IPS-NIHi7 (cell line): ENCODE data around the gene GBP3.
"Not testable (repeated sequence)": the region's sequence is repeated elsewhere in the genome, so short reads cannot be mapped to it uniquely, and the experiment has no call there.

Source experiments
- DNase-seq: peaks from one replicate; pipeline ENCODE4 v3.0.0; 2012; ENCODE audit warnings: mixed read lengths; ENCODE audit errors: extremely low spot score

The GBP3 gene

GRCh38 chr1:89041119-89041641, 18.5 kb upstream of the GBP3 start:
- no peak for DNase-seq

- DNase-seq = no peak
These were observed 17.6 kb upstream of the GBP3 start for GRCh38 chr1:89040315-89040626.

GRCh38 chr1:89037186-89037585, 14.5 kb upstream of the GBP3 start:
- DNase-seq = no peak

- DNase-seq = no peak
These were observed 12.4 kb upstream of the GBP3 start for GRCh38 chr1:89035080-89035479.

GRCh38 chr1:89034004-89034403, 11.3 kb upstream of the GBP3 start:
- not testable (repeated sequence) for DNase-seq

- not testable (repeated sequence) for DNase-seq
These were observed 6.4 kb upstream of the GBP3 start for GRCh38 chr1:89029051-89029450.

GRCh38 chr1:89025928-89026327, 3.3 kb upstream of the GBP3 start:
- DNase-seq = no peak

GRCh38 chr1:89023026-89023425, 360 bp upstream of the GBP3 start:
- DNase-seq = no peak

- DNase-seq = not testable (repeated sequence)
These were observed 4.3 kb downstream of the GBP3 start for GRCh38 chr1:89018318-89018717.

GRCh38 chr1:89008511-89008910, 14.2 kb downstream of the GBP3 start:
- no peak for DNase-seq

- no peak for DNase-seq
These were observed 17.1 kb downstream of the GBP3 start for GRCh38 chr1:89005286-89006151.

- DNase-seq = not testable (repeated sequence)
These were observed 20.5 kb downstream of the GBP3 start for GRCh38 chr1:89002176-89002575.

- DNase-seq = no peak
These were observed 21.2 kb downstream of the GBP3 start for GRCh38 chr1:89001510-89001909.

- DNase-seq = peak; percentile 34
These were observed 23.9 kb downstream of the GBP3 start for GRCh38 chr1:88998716-88999115.

GRCh38 chr1:88990426-88990825, 32.2 kb downstream of the GBP3 start:
- no peak for DNase-seq

GRCh38 chr1:88985692-88986091, 37.0 kb downstream of the GBP3 start:
- no peak for DNase-seq

- DNase-seq = no peak
These were observed 37.6 kb downstream of the GBP3 start for GRCh38 chr1:88985032-88985431.

- no peak for DNase-seq
These were observed 38.1 kb downstream of the GBP3 start for GRCh38 chr1:88984569-88984968.

- peak; percentile 48 for DNase-seq
These were observed 38.7 kb downstream of the GBP3 start for GRCh38 chr1:88983791-88984559.

GRCh38 chr1:88982055-88982454, 40.6 kb downstream of the GBP3 start:
- no peak for DNase-seq

- DNase-seq = not testable (repeated sequence)
These were observed 41.2 kb downstream of the GBP3 start for GRCh38 chr1:88981506-88981905.

- no peak for DNase-seq
These were observed 41.8 kb downstream of the GBP3 start for GRCh38 chr1:88980870-88981269.

- no peak for DNase-seq
These were observed 42.9 kb downstream of the GBP3 start for GRCh38 chr1:88979749-88980116.
